ENCODE data around the gene TMEM120B.

TMEM120B gene

GRCh38 chr12:121823101-121823726 is 110.7 kb downstream of the TMEM120B start:
- DNase-seq, result no peak

DNA sequence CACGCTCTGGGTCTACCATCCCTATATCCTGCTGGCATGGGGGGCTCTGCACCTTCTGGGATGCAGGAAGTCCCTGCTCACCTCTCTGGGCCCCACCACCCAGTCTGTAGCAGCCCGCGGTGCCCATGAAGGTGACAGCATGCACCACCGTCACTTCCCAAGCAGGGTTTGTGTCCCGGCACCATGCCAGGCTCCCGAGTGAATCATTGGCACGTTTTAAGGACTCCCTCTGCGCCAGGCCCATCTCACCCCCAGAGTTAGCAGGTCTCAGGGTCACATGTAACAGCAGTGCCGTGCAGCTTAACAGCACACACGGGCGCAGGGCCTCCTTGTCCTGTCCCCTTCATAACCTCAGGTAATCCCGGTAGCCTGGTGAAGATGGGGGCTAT is 111.2 kb downstream of the TMEM120B start:
- no peak for DNase-seq

DNA sequence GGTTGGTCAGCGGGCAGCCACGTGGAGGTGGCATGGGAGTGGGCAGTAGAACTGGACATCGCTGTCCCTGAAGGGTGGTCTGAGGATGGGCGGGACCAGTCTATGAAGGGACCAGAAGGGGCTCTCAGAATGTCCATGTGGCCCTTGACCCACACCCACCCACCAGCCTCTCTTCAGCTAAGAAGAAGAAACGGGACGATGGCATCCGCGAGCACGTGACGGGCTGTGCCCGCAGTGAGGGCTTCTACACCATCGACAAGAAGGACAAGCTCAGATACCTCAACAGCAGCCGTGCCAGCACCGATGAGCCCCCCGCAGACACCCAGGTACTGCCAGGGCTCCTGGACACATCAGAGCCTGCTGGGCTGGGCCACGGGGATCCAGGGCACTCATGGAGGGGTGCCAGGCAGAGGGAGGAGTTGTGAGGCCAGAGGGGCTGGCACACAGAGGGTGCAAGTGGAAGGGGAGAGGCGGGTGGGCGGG is 112.5 kb downstream of the TMEM120B start:
- no peak for DNase-seq

- no peak for DNase-seq
Measured at GRCh38 chr12:121826318-121827150, 114.0 kb downstream of the TMEM120B start.

GRCh38 chr12:121827351-121828099 is 115.0 kb downstream of the TMEM120B start:
- no peak for DNase-seq

DNA sequence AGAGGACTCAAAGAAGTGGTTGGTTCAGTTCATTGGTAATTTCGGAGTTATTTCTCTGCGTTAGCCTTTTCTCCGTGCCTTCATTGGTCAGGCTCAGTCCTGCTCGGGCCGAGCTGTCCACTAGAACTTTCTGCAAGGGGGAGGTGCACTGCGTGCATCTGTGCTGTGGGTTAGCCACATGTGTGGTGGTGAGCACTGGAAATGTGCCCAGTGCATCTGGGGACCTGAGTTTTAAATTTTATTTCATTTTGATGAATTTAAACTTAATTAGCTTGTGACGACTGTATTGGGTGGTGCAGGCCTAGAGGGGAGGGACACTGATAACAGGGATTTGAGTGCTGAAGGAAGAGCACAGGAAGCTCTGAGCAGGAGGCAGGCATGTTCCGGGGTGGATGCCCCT is 115.8 kb downstream of the TMEM120B start:
- DNase-seq, result no peak

- DNase-seq, result no peak
Measured at GRCh38 chr12:121828826-121829225, 116.3 kb downstream of the TMEM120B start.

DNA sequence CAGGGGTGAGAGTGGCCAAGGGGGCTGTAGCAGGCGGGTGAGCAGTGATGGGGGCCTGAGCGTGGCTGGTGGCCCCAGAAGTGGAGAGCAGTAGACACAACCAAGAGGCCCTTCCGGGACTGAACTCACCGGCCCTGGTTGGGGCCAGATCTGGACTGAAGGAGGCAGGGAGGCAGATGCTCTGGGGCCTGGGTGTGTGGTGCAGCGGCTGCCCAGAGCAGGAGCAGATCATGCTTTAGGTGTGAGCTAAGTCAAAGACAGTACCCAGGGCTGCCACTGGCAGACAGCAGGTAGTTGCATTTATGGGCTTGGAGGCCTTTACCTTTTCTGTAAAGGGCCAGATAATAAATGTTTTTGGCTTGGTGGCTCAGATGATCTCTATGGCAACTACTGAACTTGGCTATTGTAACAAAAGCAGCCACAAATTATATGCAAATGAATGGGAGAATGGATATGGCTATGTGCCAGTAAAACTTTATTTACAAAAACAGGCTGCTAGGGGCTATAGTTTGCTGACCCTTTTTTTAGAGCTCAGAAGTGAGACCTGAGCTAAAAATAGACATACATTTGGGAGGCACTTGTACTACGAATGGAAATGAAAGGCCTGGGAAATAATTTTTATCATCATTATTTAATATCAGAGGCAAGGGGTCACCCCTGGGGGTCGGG is 116.8 kb downstream of the TMEM120B start:
- DNase-seq, result no peak

DNA sequence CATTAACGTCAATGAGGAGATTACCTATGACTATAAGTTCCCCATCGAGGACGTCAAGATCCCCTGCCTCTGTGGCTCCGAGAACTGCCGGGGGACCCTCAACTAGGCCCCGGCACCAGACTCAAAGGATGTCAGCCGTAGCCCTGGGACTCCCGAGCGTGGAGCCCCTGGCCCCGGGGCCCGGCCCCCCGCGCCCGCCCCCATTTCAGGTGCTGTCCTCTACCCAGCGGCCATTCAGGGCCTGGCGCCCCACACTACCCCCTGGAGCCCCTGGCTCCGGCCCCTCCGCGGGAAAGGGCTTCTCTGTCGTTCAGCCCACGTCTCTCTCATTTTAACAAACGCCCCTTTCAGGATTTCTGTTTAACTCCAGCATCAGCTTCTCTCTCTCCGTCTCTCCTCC is 117.6 kb downstream of the TMEM120B start:
- DNase-seq, result no peak

DNA sequence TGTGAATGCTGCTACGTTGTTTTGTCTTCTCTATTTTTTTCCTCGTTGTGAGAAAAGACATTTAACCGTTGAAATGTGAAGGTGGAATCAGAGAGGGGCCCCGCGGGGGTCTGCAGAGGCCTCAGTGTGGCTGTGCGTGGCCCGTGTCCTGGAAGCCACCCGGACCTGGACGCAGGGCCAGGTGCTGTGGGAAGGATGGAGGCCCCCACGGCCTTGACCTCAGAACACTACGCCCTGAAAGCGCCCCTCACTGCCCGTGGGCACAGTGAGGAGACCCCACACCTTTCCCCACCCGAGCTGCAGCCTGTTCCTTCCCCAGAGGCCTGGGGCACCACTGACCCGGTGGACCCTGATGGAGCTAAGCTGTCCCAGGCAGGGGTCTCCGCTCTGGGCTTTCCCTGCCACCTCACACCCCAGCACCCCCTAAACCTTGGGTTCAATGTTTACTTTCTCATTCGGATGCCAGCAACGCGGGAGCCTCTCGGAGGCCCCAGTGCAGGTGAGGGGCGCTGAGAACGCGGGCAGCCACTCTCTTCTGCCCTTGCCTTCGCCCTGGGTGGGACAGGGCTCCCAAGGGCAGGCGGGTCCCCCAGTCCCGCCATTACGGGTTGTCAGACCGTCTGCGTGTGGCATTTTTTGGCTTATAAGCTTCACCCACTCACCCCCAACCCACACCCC is 118.2 kb downstream of the TMEM120B start:
- DNase-seq, result no peak

All from MV-4-11 (cell line).